OCI-LY1 (cell line): Measurements from ENCODE around the gene SCN4B.

Experiments
- H2AFZ ChIP-seq: fragments of 200-600 bp; sonication (generic), shearing (Covaris generic); 2 replicates; pipeline ENCODE4 v1.6.0; 2014; ENCODE audit warnings: antibody characterized with exemption, mild to moderate bottlenecking, low read length
- H3F3A ChIP-seq: fragments of 200-600 bp; sonication (generic), shearing (Covaris generic); 2 replicates; pipeline ENCODE4 v1.6.0; 2014; ENCODE audit warnings: mild to moderate bottlenecking, antibody characterized with exemption, low read length, moderate library complexity; ENCODE audit not compliant: insufficient read depth
- H3K27ac ChIP-seq: fragments of 200-600 bp; sonication (generic); 2 replicates; pipeline ENCODE4 v1.5.1; 2014; ENCODE audit warnings: low read length, mixed run types, mild to moderate bottlenecking, low read depth; ENCODE audit not compliant: poor library complexity, severe bottlenecking
- H3K27me3 ChIP-seq: fragments of 200-600 bp; sonication (generic); 2 replicates; pipeline ENCODE4 v1.6.0; 2014; ENCODE audit warnings: antibody characterized with exemption, mild to moderate bottlenecking, low read length, moderate library complexity; ENCODE audit not compliant: insufficient read depth
- H3K36me3 ChIP-seq: fragments of 200-600 bp; sonication (generic); 2 replicates; pipeline ENCODE4 v1.6.1; 2014; ENCODE audit warnings: mild to moderate bottlenecking, antibody characterized with exemption, low read length, moderate library complexity, mixed read lengths; ENCODE audit not compliant: insufficient read depth
- H3K4me1 ChIP-seq: fragments of 200-600 bp; sonication (generic); 2 replicates; pipeline ENCODE4 v1.5.1; 2014; ENCODE audit warnings: mild to moderate bottlenecking, low read length, moderate library complexity; ENCODE audit not compliant: insufficient read depth, severe bottlenecking
- H3K4me2 ChIP-seq: fragments of 200-600 bp; sonication (generic), shearing (Covaris generic); 2 replicates; pipeline ENCODE4 v1.6.1; 2014; ENCODE audit warnings: low read length
- H3K4me3 ChIP-seq: fragments of 200-600 bp; sonication (generic); 2 replicates; pipeline ENCODE4 v1.5.1; 2014; ENCODE audit warnings: low read length, low read depth, mild to moderate bottlenecking, mixed read lengths; ENCODE audit not compliant: poor library complexity, severe bottlenecking
- H3K79me2 ChIP-seq: fragments of 200-600 bp; shearing (Covaris generic); 2 replicates; pipeline ENCODE4 v1.6.1; 2016; ENCODE audit warnings: mixed run types, low read length, mixed read lengths; ENCODE audit not compliant: insufficient read depth
- H3K9ac ChIP-seq: fragments of 200-600 bp; sonication (generic), shearing (Covaris generic); 2 replicates; pipeline ENCODE4 v1.6.1; 2014; ENCODE audit warnings: mild to moderate bottlenecking, low read length, mixed read lengths
- H3K9me2 ChIP-seq: fragments of 200-600 bp; sonication (generic), shearing (Covaris generic); 2 replicates; pipeline ENCODE4 v1.6.1; 2014; ENCODE audit warnings: low read depth, mild to moderate bottlenecking, low read length, mixed read lengths
- H3K9me3 ChIP-seq: fragments of 200-600 bp; shearing (Covaris generic); 2 replicates; pipeline ENCODE4 v1.6.1; 2014; ENCODE audit warnings: low read length, mixed read lengths
- H4K20me1 ChIP-seq: fragments of 200-600 bp; sonication (generic), shearing (Covaris generic); 2 replicates; pipeline ENCODE4 v1.6.0; 2016; ENCODE audit warnings: mild to moderate bottlenecking, low read length; ENCODE audit not compliant: insufficient read depth
- EZH2 ChIP-seq: fragments of 200-600 bp; sonication (generic), shearing (Covaris generic); IDR thresholded peaks from 2 replicates; pipeline ENCODE4 v1.8.0; 2017; ENCODE audit warnings: borderline replicate concordance, mixed run types, mild to moderate bottlenecking, antibody characterized with exemption, low read length, moderate library complexity, mixed read lengths
- TF ChIP-seq, protein P1 (sequence below): fragments of 200-600 bp; sonication (generic), shearing (Covaris generic); IDR thresholded peaks from 2 replicates; pipeline ENCODE4 v1.5.1; 2017; ENCODE audit warnings: mild to moderate bottlenecking, antibody characterized with exemption, low read length, moderate library complexity, mixed read lengths

SCN4B gene

DNA sequence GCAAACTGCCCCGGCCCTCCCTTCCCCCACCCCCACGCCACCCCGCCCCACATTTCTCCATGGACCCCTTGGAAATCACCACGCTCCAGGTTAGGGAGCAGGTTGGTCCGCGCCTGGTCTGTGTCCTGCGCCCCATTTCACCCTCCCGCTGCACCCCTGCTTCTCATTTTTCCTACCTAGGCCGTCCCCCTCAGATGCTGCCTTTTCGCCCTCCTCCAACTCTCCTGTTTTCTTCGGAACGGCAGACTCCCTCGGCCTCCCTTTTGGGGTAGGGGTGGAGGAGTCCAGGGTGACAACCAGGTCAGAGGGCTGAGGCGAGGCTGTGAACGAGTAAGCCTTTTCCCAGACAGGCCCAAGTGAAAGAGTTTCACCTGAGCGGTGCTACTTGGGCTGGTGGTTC is 893 bp upstream of the SCN4B start:
- no peaks in the 10 kb centered on the region for H3K27me3 ChIP-seq
- H2AFZ ChIP-seq, result no peak overlapping the region

DNA sequence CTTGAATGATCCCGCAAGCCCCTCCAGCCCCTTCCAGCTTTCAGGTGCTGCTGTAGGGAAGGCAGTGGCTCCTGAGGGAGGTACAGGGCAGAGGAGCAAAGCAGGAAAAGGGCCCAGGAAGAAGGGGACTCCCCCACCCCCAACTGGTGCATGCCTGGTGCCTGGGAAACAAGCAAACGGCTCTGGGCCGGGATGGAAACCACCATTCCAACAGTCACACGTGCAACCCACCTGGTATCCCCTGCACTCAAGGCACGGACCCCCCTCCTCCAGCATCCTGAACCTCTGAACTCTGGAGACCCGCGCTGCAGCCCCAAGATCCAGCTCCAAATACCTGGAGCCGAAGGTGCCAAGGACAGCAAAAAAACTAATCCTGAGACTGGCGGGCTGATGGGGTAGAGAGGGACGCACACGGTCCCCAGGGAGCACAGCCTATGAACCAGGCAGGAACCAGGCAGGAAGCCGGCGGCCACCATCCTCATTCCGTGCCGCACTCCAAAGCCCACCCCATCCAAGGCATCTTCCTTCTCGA is 537 bp downstream of the SCN4B start:
- no peak overlapping the region for H2AFZ ChIP-seq
- H3K4me1 ChIP-seq, result no peaks in the 10 kb centered on the region
- no peaks in the 10 kb centered on the region for H3K9me3 ChIP-seq
- no peaks in the 10 kb centered on the region for H3K79me2 ChIP-seq
- TF ChIP-seq, protein P1, sequence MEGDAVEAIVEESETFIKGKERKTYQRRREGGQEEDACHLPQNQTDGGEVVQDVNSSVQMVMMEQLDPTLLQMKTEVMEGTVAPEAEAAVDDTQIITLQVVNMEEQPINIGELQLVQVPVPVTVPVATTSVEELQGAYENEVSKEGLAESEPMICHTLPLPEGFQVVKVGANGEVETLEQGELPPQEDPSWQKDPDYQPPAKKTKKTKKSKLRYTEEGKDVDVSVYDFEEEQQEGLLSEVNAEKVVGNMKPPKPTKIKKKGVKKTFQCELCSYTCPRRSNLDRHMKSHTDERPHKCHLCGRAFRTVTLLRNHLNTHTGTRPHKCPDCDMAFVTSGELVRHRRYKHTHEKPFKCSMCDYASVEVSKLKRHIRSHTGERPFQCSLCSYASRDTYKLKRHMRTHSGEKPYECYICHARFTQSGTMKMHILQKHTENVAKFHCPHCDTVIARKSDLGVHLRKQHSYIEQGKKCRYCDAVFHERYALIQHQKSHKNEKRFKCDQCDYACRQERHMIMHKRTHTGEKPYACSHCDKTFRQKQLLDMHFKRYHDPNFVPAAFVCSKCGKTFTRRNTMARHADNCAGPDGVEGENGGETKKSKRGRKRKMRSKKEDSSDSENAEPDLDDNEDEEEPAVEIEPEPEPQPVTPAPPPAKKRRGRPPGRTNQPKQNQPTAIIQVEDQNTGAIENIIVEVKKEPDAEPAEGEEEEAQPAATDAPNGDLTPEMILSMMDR, result no peak
- TF ChIP-seq EZH2, result no peak
- H3K4me3 ChIP-seq, result no peak overlapping the region
- no peaks in the 10 kb centered on the region for H3K27me3 ChIP-seq
- H4K20me1 ChIP-seq, result no peaks in the 10 kb centered on the region
- H3K9ac ChIP-seq, result no peak overlapping the region
- no peaks in the 10 kb centered on the region for H3K9me2 ChIP-seq
- no peaks in the 10 kb centered on the region for H3K36me3 ChIP-seq
- no peak overlapping the region for H3K4me2 ChIP-seq
- H3F3A ChIP-seq, result no peaks in the 10 kb centered on the region
- no peak overlapping the region for H3K27ac ChIP-seq

More for the DNA sequence above, 893 bp upstream of the SCN4B start:
- Histone ChIP-seq H3K36me3 (no peaks in the 10 kb centered on the region), H3K27ac (no peak overlapping the region), H3F3A (no peaks in the 10 kb centered on the region), H4K20me1 (no peaks in the 10 kb centered on the region), H3K4me3 (no peak overlapping the region), H3K4me2 (no peak overlapping the region), H3K9ac (no peak overlapping the region), H3K9me3 (no peaks in the 10 kb centered on the region), H3K4me1 (no peaks in the 10 kb centered on the region), H3K9me2 (no peaks in the 10 kb centered on the region), H3K79me2 (no peaks in the 10 kb centered on the region)
- no peak for TF ChIP-seq EZH2
- TF ChIP-seq, protein P1, result no peak

DNA sequence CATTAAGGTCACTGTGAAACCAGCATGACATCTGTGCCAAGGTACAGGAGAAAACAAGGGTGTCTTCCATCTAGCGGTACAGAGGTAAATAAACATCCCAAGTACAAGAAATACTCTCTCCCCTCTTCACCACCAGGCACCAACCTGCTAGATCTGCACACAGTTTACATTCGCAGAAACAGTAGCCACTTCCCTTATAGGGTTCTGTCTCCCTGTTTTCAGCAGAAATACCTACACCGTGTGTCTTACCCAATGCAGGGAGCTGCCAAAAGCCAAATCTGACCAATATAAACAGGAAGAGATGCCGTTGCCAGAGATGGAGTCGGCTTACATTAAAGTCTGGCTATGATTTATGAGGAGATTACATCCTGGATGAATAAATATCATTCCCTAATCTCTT is 1.2 kb downstream of the SCN4B start:
- H4K20me1 ChIP-seq, result no peaks in the 10 kb centered on the region
- no peaks in the 10 kb centered on the region for H3K4me1 ChIP-seq
- H3K9me3 ChIP-seq, result no peaks in the 10 kb centered on the region
- H3K27me3 ChIP-seq, result no peaks in the 10 kb centered on the region
- H3F3A ChIP-seq, result no peaks in the 10 kb centered on the region
- H3K79me2 ChIP-seq, result no peaks in the 10 kb centered on the region
- H3K4me2 ChIP-seq, result no peak overlapping the region
- no peaks in the 10 kb centered on the region for H3K9me2 ChIP-seq
- no peak overlapping the region for H3K9ac ChIP-seq
- no peak overlapping the region for H3K4me3 ChIP-seq
- H3K27ac ChIP-seq, result no peak overlapping the region
- no peaks in the 10 kb centered on the region for H3K36me3 ChIP-seq
- TF ChIP-seq EZH2, result no peak
- TF ChIP-seq, protein P1, result no peak
- no peak overlapping the region for H2AFZ ChIP-seq
